ENCODE data around the gene KCNQ1. TPM values are rescaled to one million over a fixed set of nuclear protein-coding genes. Genes with fewer than 3 reads are reported as not detected.
A peak's percentile ranks its signal among the peaks of the same experiment; 100 is the strongest.

Gene KCNQ1
- total and polyA plus RNA-seq, 12 donors: 11.0 to 447 (median 320) TPM

DNA sequence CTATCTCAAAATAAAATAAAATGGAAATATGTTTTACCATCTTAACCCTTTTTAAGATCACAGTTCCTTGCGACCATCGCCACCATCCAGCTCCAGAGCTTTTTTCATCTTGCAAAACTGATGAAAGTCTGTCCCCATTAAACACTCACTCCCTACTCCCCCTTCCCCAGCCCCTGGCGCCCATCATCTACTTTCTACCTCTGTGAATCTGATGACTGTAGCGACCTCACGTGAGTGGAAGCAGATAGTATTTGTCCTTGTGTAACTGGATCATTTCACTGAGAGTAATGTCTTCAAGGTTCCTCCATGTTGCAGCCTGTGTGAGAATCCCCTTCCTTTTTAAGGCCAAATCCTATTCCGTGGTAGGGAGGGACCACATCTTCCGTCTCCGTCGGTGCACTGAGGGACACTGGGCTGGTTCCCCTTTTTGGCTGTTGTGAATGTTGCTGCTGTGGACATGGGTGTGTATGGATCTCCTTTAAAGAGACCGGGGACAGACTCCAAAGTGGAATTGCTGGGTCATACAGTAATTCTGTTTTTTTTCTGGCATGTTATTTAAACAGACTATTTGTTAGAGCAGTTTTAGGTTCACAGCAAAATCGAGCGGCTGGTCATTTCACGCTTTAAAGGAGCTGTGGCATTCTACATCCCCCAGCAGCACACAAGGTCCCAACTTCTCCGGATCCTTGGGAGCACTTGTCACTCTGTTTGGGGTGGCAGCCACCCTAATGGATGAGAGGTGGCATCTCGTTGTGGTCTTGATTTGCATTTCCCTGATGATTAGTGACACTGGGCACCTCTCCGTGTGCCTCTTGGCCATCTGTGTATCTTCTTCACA, 120.0 kb downstream of the KCNQ1 start:
- Histone ChIP-seq H3K36me3 (replicated peaks in 1 of 2) (no peaks in the 10 kb centered on the region), H3K27ac (peak overlapping the region; percentile 80 to 99 (median 94)), H3K4me1 (replicated peaks in 1 of 2) (peaks cover 50 to 62% of the 10 kb centered on the region in 2 donors), H3K9me3 (replicated peaks in 1 of 3) (no peaks in the 10 kb centered on the region), H3K4me3 (no peak overlapping the region), H3K27me3 (no peaks in the 10 kb centered on the region)
- 57 to 63% (median 57%) methylated on average over 12 to 16 of the region's 16 CpGs for WGBS, 4 donors
- intact Hi-C loops (cut with DNase I): no loop called here
- peak in 4 of 7 donors; percentile 46 to 64 (median 56) for DNase-seq
- TF ChIP-seq, protein P1, sequence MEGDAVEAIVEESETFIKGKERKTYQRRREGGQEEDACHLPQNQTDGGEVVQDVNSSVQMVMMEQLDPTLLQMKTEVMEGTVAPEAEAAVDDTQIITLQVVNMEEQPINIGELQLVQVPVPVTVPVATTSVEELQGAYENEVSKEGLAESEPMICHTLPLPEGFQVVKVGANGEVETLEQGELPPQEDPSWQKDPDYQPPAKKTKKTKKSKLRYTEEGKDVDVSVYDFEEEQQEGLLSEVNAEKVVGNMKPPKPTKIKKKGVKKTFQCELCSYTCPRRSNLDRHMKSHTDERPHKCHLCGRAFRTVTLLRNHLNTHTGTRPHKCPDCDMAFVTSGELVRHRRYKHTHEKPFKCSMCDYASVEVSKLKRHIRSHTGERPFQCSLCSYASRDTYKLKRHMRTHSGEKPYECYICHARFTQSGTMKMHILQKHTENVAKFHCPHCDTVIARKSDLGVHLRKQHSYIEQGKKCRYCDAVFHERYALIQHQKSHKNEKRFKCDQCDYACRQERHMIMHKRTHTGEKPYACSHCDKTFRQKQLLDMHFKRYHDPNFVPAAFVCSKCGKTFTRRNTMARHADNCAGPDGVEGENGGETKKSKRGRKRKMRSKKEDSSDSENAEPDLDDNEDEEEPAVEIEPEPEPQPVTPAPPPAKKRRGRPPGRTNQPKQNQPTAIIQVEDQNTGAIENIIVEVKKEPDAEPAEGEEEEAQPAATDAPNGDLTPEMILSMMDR (IDR thresholded peaks at IDR 0.05): no peak
- TF ChIP-seq POLR2A (IDR thresholded peaks at IDR 0.05): no peak

DNA sequence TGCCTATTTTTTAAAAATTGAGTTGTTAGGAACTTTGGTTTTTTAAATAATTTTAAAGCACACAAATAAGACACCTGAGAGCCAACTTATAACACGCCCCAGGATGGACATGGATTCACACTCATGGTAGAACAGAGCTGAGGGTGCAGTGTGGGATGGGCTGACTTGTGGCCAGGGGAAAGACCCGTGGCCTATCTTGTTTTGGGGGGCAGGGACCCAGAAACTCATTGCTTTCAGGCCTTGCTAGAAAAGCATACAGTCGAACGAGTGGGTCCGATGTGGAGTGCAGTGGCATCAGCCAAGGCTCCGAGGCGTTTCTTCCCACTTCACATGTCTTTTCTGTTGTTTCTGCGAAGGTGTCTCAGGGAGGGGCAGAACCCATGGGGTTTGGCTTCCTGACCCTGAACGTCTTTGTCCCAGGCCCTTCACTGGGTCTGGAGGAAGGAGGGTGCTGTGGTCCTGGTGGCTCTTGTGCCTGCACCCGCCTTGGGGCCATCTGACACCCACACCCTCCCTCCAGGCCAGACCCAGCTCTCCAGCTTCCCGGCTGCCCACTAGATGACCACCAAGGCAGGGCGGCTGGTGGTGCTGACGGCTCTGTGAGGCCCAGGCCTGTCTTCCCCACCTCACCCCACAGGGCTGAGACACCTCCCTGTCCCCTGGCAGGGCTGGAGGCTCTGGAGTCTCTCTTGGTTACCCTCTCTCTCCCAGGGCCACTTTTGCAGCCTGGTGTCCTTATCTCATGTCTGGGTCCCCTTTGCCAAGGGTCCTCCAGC, 120.8 kb downstream of the KCNQ1 start:
- H3K27me3 ChIP-seq: no peaks in the 10 kb centered on the region
- H3K4me1 ChIP-seq (replicated peaks in 1 of 2): peaks cover 50 to 62% of the 10 kb centered on the region in 2 donors
- WGBS, 4 donors: 84 to 92% (median 90%) methylated on average over 11 to 13 of the region's 13 CpGs
- peaks cover 0 to 2% of the 10 kb centered on the region in 2 donors for H3K36me3 ChIP-seq (replicated peaks in 1 of 2)
- intact Hi-C loops (cut with DNase I): no loop called here
- TF ChIP-seq POLR2A (IDR thresholded peaks at IDR 0.05): no peak
- peak overlapping the region in 4 of 5 donors; percentile 61 to 99 (median 93) for H3K27ac ChIP-seq
- peak in 2 of 7 donors; percentile 17 to 22 for DNase-seq
- no peaks in the 10 kb centered on the region for H3K9me3 ChIP-seq (replicated peaks in 1 of 3)
- no peak overlapping the region for H3K4me3 ChIP-seq

DNA sequence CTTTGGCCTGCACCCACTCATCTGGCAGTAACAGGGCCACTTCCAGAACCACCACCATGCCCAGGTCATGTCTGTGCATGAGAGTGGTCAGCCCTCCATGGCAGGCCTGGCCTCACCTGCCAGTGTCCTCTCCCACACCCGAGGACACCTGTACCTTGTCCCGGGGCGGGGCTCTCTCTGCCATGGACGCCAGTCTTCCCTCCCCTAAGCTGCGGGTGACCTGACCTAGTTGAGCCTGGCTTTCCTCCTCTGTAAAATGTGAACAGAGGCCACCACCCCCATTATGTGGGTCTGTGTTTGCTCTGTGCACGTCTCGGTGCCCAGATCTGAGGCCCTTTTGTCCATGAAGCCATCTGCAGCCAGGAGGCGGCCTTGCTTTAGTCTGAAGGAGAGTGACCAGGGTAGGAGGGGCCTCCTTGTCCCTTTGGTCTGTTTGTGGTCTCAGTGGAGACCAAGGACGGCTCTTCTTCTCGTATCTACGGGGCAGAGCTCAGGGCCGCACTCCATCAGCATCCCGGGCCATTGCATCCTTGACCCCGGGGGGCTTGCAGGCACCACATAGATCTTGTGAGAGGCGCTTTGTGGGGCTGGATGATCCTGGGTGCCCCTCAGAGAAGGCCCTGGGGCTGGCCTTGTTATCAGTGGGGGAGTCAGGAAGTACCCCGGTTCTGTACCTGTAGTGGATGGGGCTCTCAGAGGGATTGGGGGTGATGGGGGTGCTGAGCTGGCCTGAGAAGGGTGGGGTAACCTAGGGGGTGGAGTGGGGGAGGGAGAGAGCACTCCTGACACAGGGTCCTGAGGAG, 121.6 kb downstream of the KCNQ1 start:
- Histone ChIP-seq H3K4me1 (replicated peaks in 1 of 2) (peaks cover 47 to 59% of the 10 kb centered on the region in 2 donors), H3K4me3 (no peak overlapping the region), H3K36me3 (replicated peaks in 1 of 2) (peaks cover 0 to 8% of the 10 kb centered on the region in 2 donors), H3K9me3 (replicated peaks in 1 of 3) (no peaks in the 10 kb centered on the region), H3K27me3 (no peaks in the 10 kb centered on the region), H3K27ac (peak overlapping the region in 4 of 5 donors; percentile 61 to 99 (median 93))
- intact Hi-C loops (cut with DNase I): no loop called here
- DNase-seq: peak in 5 of 7 donors; percentile 43 to 66 (median 63)
- 60 to 73% (median 63%) methylated on average over 3 to 16 of the region's 16 CpGs for WGBS, 4 donors
- TF ChIP-seq, protein P1 (IDR thresholded peaks at IDR 0.05): peak in 4 of 6 experiments; percentile 5 to 29 (median 26)
- no peak for TF ChIP-seq POLR2A (IDR thresholded peaks at IDR 0.05)

DNA sequence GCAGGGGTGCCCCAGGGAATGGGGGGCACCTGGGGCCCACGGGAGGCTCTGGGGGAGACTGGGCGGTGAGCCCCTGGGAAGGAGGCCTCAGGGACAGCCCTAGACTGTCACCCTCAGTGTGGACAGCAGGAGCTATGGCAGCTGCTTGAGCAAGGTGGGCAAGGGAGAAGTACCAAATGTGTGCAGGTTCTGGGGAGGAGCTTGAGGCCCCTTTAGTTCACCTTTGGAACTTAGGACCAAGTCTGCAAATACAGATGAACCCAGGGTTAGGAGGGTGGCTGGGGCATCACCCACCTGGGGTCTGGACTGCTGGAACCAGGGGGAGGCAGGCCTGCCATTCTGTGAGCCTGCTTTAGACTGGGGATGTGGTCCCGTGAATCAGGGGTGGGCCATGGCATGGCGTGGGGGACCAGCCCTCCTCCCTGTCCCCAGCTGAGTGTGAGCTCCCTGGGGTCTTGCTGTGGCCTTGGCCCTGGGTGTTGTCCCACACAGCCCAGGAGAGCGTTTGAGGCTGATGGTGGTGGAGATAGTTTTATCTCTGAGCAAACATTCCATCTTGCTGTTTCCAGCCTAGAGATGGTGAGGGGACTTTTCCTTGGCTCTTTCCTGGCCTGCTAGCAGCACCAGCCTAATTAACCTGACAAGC, 122.3 kb downstream of the KCNQ1 start:
- peaks cover 0 to 16% of the 10 kb centered on the region in 2 donors for H3K36me3 ChIP-seq (replicated peaks in 1 of 2)
- TF ChIP-seq, protein P1 (IDR thresholded peaks at IDR 0.05): no peak
- TF ChIP-seq POLR2A (IDR thresholded peaks at IDR 0.05): no peak
- WGBS, 4 donors: 71 to 88% (median 84%) methylated on average over 5 of the region's 5 CpGs
- no peaks in the 10 kb centered on the region for H3K9me3 ChIP-seq (replicated peaks in 1 of 3)
- peaks cover 40 to 51% of the 10 kb centered on the region in 2 donors for H3K4me1 ChIP-seq (replicated peaks in 1 of 2)
- H3K27ac ChIP-seq: peak overlapping the region in 4 of 5 donors; percentile 61 to 99 (median 93)
- no peaks in the 10 kb centered on the region for H3K27me3 ChIP-seq
- peak in 2 of 7 donors; percentile 10 to 16 for DNase-seq
- H3K4me3 ChIP-seq: no peak overlapping the region
- intact Hi-C loops (cut with DNase I): no loop called here

All from adrenal gland (tissue), 12 donors.